GM21381 (cell line): ENCODE measurements around the gene ANKZF1.
A peak's percentile ranks its signal among the peaks of the same experiment; 100 is the strongest.

ENCODE experiments used
- ATAC-seq: cut with Tn5 transposase; IDR thresholded peaks from one replicate; pipeline ENCODE4 v1.9.1; 2021; ENCODE audit warnings: mild to moderate bottlenecking, moderate library complexity; ENCODE audit not compliant: unreplicated experiment

The ANKZF1 gene

DNA sequence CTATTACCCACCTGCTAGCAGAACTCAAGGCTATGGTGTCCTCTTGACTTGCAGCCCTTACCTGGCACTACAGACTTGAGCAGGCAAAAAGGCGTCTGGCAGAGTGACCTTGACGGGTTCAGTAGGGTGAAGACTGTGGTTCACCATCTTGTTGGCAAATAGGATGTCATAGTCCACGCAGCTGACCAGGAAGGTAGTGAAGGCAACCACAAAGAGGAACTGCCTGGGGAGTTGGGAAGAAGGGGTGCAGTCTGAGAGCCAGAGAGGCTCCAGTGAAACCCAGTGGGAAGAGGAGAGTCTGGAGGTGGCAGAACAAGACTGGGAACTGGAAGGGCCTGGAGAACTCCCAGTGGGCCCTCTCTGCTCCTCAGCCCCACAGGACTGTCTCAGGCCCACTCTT is 4.3 kb upstream of the ANKZF1 start:
- no peak for ATAC-seq

DNA sequence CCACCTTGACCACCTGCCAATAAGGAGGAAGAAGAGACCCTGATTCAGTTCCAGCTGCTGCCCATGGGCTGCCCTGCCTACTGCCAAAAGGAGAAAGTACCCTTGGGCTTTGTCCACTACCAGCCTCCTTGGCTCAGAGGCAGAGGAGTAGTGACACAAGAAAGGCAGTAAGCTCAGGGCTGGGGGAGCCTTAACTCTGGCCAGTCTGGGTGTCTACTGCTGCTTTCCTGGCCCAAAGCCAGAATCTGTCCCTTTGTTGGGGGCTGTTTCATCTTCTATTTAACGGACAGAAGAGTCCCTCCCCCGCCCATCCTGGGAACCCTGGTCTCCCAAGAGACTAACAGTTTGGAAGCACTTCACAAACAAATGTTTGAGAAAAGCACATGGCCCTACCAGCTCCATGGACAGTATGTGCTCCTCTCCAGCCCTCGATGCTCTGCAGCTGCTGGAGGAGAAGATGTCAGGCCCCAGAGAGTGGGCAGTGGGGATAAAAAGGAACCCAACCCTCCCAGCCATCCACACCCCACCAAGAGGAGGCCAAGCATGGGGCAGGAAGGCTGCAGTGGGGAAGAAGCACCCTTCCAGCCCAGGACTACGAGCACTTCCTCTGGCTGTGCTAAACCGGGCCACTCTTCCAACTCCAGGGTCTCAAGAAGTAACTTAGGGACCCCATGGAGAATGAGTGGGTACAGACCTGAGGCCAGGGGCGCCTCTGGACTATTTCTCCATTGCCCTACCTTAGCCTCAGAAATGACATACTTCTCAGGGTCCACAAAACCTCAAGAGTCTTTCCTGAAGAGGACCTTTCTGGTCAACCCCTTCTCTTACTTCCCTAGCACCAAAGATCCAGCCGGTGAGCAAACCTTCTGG is 1.3 kb upstream of the ANKZF1 start:
- no peak for ATAC-seq

DNA sequence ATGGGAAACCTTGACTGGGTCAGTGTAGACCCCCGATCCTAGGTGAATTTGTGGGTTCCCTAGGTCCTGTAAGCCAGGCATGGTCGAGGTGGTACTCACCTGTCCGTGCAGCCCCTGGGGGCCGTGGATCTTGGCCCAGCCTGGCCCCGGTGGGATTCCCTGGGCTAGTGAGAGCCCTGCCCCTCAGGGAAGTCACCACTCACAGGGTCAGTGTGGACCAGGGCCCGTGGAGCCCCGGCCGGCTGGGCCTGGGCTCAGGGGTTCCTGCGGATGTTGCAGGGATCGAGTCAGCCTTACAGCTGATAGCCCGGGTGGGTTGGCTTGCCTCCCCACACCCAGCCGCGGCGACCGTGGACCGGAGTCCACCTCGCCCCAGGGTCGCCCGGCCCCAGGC is 698 bp upstream of the ANKZF1 start:
- ATAC-seq = no peak

- ATAC-seq = peak; percentile 24
These were observed 494 bp downstream of the ANKZF1 start for GRCh38 chr2:219230059-219230540.

DNA sequence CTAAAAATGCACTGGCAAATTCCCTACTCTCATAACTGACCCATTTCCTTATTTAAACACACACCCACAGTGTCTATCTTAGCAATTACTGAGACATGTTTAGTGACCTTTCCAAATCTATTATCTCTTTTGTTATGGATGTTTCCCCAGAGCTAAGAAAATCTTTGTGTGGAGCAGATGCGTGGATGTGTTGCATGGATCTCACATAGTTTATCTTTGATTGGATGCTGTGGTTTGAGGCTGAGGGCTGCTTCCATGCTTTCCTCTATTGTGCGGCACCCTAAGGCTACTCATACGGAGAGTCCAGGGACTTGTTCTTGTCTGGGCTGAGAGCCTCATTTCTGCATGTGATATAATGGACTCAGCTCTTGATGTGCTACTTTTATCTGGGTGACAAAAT is 4.7 kb downstream of the ANKZF1 start:
- ATAC-seq = no peak

DNA sequence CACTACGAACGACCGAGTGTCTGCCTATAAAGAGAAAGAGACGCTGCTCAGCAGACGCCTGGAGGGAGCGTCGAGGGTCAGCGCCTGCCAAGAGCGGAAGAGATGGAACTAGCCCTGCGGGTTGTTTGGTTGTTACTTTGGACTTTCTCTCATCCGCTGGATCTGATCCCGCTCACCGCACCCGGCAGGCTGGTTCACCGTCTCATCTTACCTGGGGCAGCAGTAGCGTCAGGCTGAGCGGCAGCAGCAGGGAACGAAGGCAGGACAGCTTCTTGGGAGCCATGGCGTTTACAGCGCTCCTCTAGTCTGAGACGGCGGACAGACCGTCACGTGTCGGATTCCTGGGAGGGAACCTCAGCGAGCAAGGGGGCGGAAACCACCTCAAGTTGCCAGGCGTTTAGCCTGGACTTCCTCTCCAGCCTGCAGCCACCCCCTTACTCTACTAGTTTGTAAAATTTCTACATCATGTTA is 13.7 kb downstream of the ANKZF1 start:
- no peak for ATAC-seq

GRCh38 chr2:219244789-219245147 is 15.2 kb downstream of the ANKZF1 start:
- no peak for ATAC-seq

GRCh38 chr2:219245148-219245898 is 15.7 kb downstream of the ANKZF1 start, which contains the start of the genes GLB1L and STK16:
TSS of gene GLB1L (minus strand) at chr2:219245444. CDS start at chr2:219243573, 1,871 bp downstream.
TSS of gene STK16 (plus strand) at chr2:219245479. CDS start at chr2:219246000, 521 bp downstream.
- peak; percentile 65 for ATAC-seq

DNA sequence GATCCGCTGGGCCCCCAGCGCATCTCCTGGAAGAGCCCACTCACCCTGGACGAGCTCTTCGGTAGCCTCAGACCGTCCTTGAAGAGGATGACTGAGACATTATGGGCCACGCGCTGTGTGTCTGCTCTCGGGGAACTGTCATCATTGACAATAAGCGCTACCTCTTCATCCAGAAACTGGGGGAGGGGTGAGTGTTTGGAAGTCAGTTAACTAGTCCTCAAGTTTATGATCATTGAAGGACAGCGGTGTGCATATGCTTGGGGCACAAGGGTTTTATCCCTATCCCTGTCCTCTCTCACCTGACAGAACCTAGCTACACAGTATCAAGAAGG is 16.3 kb downstream of the ANKZF1 start:
- ATAC-seq = no peak

DNA sequence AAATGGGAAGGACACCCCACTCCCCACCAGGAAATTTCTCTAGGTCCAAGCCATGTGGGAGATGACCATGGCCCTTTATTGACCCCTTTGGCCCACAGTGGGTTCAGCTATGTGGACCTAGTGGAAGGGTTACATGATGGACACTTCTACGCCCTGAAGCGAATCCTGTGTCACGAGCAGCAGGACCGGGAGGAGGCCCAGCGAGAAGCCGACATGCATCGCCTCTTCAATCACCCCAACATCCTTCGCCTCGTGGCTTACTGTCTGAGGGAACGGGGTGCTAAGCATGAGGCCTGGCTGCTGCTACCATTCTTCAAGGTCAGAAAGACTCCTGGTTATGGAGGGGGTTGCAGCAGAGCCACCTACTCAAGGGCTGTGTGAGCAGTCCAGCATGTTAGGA is 17.0 kb downstream of the ANKZF1 start:
- ATAC-seq = no peak

- ATAC-seq = no peak
These were observed 18.4 kb downstream of the ANKZF1 start for GRCh38 chr2:219247678-219248642.

- ATAC-seq = no peak
These were observed 19.2 kb downstream of the ANKZF1 start for GRCh38 chr2:219248845-219249202.

DNA sequence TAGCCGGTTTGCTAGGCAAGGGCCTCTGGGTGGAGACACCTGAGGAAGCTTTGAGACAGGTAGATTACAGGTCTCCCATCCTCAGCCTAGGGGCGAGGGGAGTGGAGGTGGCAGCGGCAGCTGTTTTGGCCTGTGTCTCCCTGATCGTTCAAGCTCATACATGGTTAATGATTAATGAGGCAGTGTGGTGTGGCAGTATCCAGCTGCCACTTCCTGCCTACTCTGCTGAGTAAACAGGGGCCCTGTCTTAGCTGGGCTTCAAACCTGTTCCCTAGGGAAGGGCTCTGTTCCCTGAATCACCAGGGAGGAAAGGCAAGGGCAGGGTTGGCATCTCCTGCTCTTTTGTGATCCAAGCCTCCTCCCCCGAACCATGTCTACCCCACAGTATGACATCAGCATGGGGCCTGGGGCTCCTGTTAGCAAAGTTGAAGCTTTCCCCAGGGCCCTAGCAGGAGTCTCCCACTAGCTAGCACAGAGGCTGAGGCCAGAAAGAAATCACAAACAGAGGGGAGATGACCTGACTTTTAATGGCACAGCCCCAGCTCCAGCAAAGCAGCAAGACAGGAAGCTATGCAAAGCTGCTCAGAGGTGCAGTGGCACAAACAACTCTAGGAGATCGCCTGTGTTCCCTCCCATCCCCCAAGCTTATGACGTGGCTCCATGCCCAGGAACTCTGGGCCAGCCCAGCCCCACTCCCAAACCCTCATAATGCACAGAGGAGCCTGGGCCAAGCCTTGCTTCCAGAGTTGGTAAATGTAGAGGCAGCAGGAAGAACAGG is 19.8 kb downstream of the ANKZF1 start:
- peak; percentile 38 for ATAC-seq

DNA sequence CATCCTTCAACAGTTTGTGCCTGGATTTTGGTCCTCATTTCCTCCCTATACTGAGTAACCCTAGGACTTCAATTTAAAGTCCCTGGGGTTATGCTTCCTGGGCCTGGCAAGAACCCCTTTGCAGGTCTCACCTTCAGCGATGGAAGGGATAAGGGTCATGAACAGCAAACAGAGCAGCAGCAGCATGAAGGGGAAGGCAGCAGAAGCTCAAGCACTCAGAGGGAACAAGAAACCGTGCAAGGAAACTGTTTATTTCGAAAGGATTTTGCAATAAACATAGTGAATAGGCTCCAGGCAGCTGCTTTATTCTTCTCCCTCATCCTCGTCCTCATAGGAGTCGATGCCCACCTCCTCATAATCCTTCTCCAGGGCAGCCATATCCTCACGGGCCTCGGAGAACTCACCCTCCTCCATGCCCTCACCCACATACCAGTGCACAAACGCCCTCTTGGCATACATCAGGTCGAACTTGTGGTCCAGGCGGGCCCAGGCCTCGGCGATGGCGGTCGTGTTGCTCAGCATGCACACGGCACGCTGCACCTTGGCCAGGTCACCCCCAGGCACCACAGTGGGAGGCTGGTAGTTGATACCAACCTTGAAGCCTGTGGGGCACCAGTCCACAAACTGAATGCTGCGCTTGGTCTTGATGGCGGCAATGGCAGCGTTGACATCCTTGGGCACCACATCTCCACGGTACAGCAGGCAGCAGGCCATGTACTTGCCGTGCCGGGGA is 20.6 kb downstream of the ANKZF1 start:
- no peak for ATAC-seq

GRCh38 chr2:219251656-219252055 is 22.1 kb downstream of the ANKZF1 start:
- no peak for ATAC-seq

DNA sequence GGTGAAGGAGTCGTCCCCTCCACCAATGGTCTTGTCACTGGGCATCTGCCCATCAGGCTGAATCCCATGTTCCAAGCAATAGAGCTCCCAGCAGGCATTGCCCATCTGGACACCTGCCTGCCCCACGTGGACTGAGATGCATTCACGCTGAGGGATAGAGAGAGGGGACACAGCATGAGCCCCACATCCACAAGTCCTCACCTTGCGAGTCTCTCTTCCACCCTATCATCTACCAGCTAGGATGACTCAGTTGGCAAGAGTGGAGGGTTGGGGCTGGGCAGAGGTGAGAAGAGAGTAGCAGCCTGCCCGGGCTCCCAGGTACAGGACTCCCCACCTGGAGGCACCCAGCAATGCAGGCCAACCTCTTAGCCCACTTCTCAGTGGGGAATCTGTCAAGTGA is 22.5 kb downstream of the ANKZF1 start:
- no peak for ATAC-seq

- no peak for ATAC-seq
These were observed 22.9 kb downstream of the ANKZF1 start for GRCh38 chr2:219252570-219252899.

DNA sequence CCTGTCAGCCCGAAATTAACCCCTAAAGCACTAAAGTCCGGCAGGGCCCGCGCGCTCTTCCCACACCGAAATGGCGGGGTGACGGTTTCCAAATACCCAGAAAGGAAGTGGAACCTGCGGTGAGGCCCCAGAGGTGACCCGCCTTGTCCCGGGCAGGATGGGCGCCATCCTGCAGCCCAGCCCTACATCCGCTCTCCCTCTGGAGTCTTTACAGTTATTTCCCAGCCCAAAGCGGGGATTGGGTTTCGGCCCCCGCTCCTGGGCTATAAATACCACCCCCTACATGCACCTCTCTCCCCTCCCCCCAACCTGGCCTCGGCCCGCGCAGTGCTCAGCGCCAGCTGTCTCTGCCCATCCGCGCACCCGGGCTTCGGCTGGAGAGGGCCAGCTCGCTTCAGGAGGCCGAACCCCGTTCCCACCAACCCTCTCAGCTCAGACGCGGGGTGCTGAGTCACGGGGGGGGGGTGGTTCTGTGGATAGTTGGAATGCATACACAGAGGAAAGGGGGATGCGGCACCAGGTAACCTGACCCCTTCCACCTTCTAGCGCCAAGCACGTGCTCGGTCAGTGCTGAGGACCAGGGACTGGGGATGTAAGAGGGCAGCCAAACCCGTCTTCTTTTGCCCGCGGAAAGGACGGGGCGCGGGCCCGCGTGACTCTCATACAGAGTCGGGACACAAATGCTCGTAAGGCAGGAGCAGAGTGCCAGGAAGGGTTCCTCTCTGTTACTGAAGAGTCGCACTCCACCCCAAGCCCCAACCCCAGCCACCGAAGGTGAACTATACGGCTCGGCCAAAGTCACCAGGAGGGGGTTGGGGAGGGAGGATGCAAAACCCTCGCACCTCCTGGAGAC is 23.5 kb downstream of the ANKZF1 start, which contains the start of gene TUBA4B:
TSS of gene TUBA4B (plus strand) at position 344 of the 853 bp plus-strand sequence. CDS start at position 509, 165 bp downstream.
- peak; percentile 20 for ATAC-seq
